GM12878 (cell line): ENCODE data around the gene KDM4F. TPM values are rescaled to one million over a fixed set of nuclear protein-coding genes. Genes with fewer than 3 reads are reported as not detected.

Experiments
- ATAC-seq: fragments of 200-7000 bp; cut with Tn5 transposase; 3 replicates; pipeline ENCODE4 v1.9.1; 2020; ENCODE audit warnings: mild to moderate bottlenecking, moderate library complexity
- BruUV-seq: library from RNA; stranded (reverse); fragments of 400-500 nt; replicated peaks from 2 replicates; lab custom pipeline; 2021; lab: Mats Ljungman, UMichigan
- CTCF ChIA-PET: fragments of 300-600 bp; sonication (Branson Sonifier 250); formaldehyde crosslinking; extraction: SDS; loops from one replicate; lab custom pipeline; 2021; ENCODE audit warnings: inconsistent platforms; lab: Yijun Ruan, JAX
- POLR2A ChIA-PET: fragments of 350-600 bp; formaldehyde crosslinking; extraction: SDS; loops from one replicate; lab custom pipeline; 2021; ENCODE audit warnings: inconsistent platforms; lab: Charles Lee
- RAD21 ChIA-PET: fragments of 300-600 bp; sonication (Branson Sonifier 250); formaldehyde crosslinking; loops from one replicate; lab custom pipeline; 2023; ENCODE audit warnings: antibody characterized with exemption; ENCODE audit not compliant: unreplicated experiment; lab: Charles Lee
- SMC1A ChIA-PET: fragments of 300-600 bp; sonication (Branson Sonifier 250); formaldehyde crosslinking; loops from one replicate; lab custom pipeline; 2023; ENCODE audit not compliant: unreplicated experiment, uncharacterized antibody; lab: Charles Lee
- DNase-seq: peaks from one replicate; pipeline ENCODE4 v3.0.0-alpha.2; 2011; ENCODE audit warnings: low read depth, low spot score
- FAIRE-seq: peaks from 3 replicates; lab custom pipeline; 2011; peaks lifted over from hg19 to GRCh38; lab: Jason Lieb, UNC
- H2AFZ ChIP-seq: 2 replicates; pipeline ENCODE4 v1.6.0; 2011; ENCODE audit warnings: low read depth, low read length, control low read depth; ENCODE audit not compliant: control insufficient read depth
- H3K27ac ChIP-seq: 2 replicates; pipeline ENCODE4 v1.5.1; 2011; ENCODE audit warnings: control low read depth; ENCODE audit not compliant: control insufficient read depth, insufficient read depth
- H3K27me3 ChIP-seq, 2 experiments: replicated peaks in 1 of 2; 2 replicates each; pipeline versions ENCODE4 v1.6.0 to v1.6.1; 2011; ENCODE audit warnings: low read length in 1 of 2; ENCODE audit not compliant: control insufficient read depth in 2 of 2, insufficient read depth in 2 of 2
- H3K36me3 ChIP-seq, 2 experiments: 2 replicates each; pipeline ENCODE4 v1.5.1; 2011; ENCODE audit warnings: low read length in 1 of 2; ENCODE audit not compliant: control insufficient read depth in 2 of 2, insufficient read depth in 2 of 2
- H3K4me1 ChIP-seq: 2 replicates; pipeline ENCODE4 v1.6.1; 2011; ENCODE audit warnings: mild to moderate bottlenecking, low read length, moderate library complexity, mixed read lengths; ENCODE audit not compliant: control insufficient read depth, insufficient read depth
- H3K4me2 ChIP-seq: 2 replicates; pipeline ENCODE4 v1.6.0; 2011; ENCODE audit warnings: control low read depth; ENCODE audit not compliant: control insufficient read depth, insufficient read depth
- H3K4me3 ChIP-seq: fragments of 200-600 bp; sonication (generic); 2 replicates; pipeline ENCODE4 v1.5.1; 2016
- H3K79me2 ChIP-seq: 2 replicates; pipeline ENCODE4 v1.6.0; 2011; ENCODE audit warnings: low read length; ENCODE audit not compliant: control insufficient read depth, insufficient read depth
- H3K9ac ChIP-seq: 2 replicates; pipeline ENCODE4 v1.8.0; 2011; ENCODE audit warnings: low read length, control low read depth, mixed read lengths; ENCODE audit not compliant: control insufficient read depth, insufficient read depth
- H3K9me3 ChIP-seq: replicated peaks from 3 replicates; pipeline ENCODE4 v1.5.1; 2011; ENCODE audit warnings: mild to moderate bottlenecking, low read length; ENCODE audit not compliant: control insufficient read depth, insufficient read depth
- H4K20me1 ChIP-seq: 2 replicates; pipeline ENCODE4 v1.6.0; 2011; ENCODE audit not compliant: control insufficient read depth, insufficient read depth
- FOXM1 ChIP-seq: IDR thresholded peaks from 2 replicates; pipeline ENCODE4 v1.6.1; 2012; ENCODE audit warnings: low read depth, mild to moderate bottlenecking, inconsistent platforms, low read length, moderate library complexity
- IKZF1 ChIP-seq: fragments of 450-650 bp; conservative IDR thresholded peaks from 2 replicates; pipeline ENCODE4 v1.6.1; 2017; ENCODE audit warnings: antibody characterized with exemption, mild to moderate bottlenecking
- IKZF2 ChIP-seq, 2 experiments: fragments of 450-650 bp; IDR thresholded peaks; 2 replicates each; pipeline ENCODE4 v1.6.1; 2017; ENCODE audit warnings: mild to moderate bottlenecking in 2 of 2, moderate library complexity in 2 of 2
- KLF5 ChIP-seq: fragments of 450-650 bp; IDR thresholded peaks from 2 replicates; pipeline ENCODE4 v1.6.1; 2014; ENCODE audit warnings: mild to moderate bottlenecking; ENCODE audit not compliant: partially characterized antibody
- MLLT1 ChIP-seq: fragments of 450-650 bp; IDR thresholded peaks from 2 replicates; pipeline ENCODE4 v1.6.1; 2016; ENCODE audit warnings: mild to moderate bottlenecking
- MTA2 ChIP-seq: fragments of 450-650 bp; IDR thresholded peaks from 2 replicates; pipeline ENCODE4 v1.6.1; 2016; ENCODE audit warnings: low read depth, mild to moderate bottlenecking, moderate library complexity
- NBN ChIP-seq: fragments of 450-650 bp; IDR thresholded peaks from 2 replicates; pipeline ENCODE4 v1.6.1; 2016
- NFYA ChIP-seq: IDR thresholded peaks from 2 replicates; pipeline ENCODE4 v1.6.1; 2011; ENCODE audit warnings: low read depth, mild to moderate bottlenecking, low read length, improper control_type of control experiment, borderline replicate concordance
- NKRF ChIP-seq: fragments of 450-650 bp; conservative IDR thresholded peaks from 2 replicates; pipeline ENCODE4 v1.6.1; 2017; ENCODE audit warnings: mild to moderate bottlenecking, moderate library complexity
- SMAD5 ChIP-seq: IDR thresholded peaks from 2 replicates; pipeline ENCODE4 v1.6.1; 2016; ENCODE audit warnings: antibody characterized with exemption, low read depth
- TCF12 ChIP-seq: IDR thresholded peaks from 2 replicates; pipeline ENCODE4 v1.6.1; 2011; ENCODE audit warnings: low read depth, mild to moderate bottlenecking, low read length
- ZBTB4 ChIP-seq: fragments of 450-650 bp; formaldehyde crosslinking; IDR thresholded peaks from 2 replicates; pipeline ENCODE4 v1.4.0; 2022; ENCODE audit warnings: mild to moderate bottlenecking, moderate library complexity
- WGBS: methylation state at CpG from one replicate; pipeline ENCODE4 v1.1.6; 2016; ENCODE audit warnings: low lambda C conversion rate; ENCODE audit not compliant: insufficient replicate concordance, insufficient coverage; ENCODE audit errors: missing lambda C conversion rate; 5-methylcytosine and 5-hydroxymethylcytosine counted together
- in situ Hi-C: fragments of 300-500 bp; cut with MboI; formaldehyde crosslinking; loops from 9 replicates; pipeline ENCODE4 v1.14.3; 2018; ENCODE audit warnings: mixed read lengths
- intact Hi-C: fragments of 100-400 bp; cut with micrococcal nuclease; formaldehyde crosslinking; loops from one replicate; pipeline ENCODE4 v1.14.2; 2022; ENCODE audit not compliant: unreplicated experiment
- polyA plus RNA-seq, 11 experiments: library from polyadenylated mRNA; depleted of rRNA in 4 of 11; unstranded in 6 of 11; stranded (reverse) in 5 of 11; fragments of >200 nt; fragmentation: Nextera tagmentation in 4 of 11; fragmentation: Illumina TruSeq in 1 of 11; extraction: Ambion mirVana in 4 of 11; extraction: Trizol in 1 of 11; gene quantifications; 1 replicate in 1 of 11; 2 replicates in 10 of 11; pipeline versions ENCODE4 v1.2.1 to v1.2.3, GENCODE V29; 2011 to 2016; ENCODE audit warnings: inconsistent platforms in 2 of 11, missing spikeins in 2 of 11, low read depth in 1 of 11
- total RNA-seq, 4 experiments: library from RNA; depleted of rRNA in 3 of 4; stranded (reverse); fragments of >200 nt in 3 of 4; fragmentation: Illumina TruSeq in 1 of 4; extraction: Trizol in 1 of 4; gene quantifications; 2 replicates each; pipeline versions ENCODE4 v1.2.1 to v1.2.3, GENCODE V29; 2013 to 2021

The KDM4F gene
- total and polyA plus RNA-seq, 10 of the 15 experiments (the other 5 are each of a cell fraction or from before 2014, with no cell fraction given): not detected

- no peak for TF ChIP-seq NKRF
- TF ChIP-seq KLF5: no peak
These were observed 37.8 kb downstream of the KDM4F start (continued) for GRCh38 chr11:95086836-95087570.

GRCh38 chr11:95088946-95089619, 39.9 kb downstream of the KDM4F start:
- FAIRE-seq (peak; percentile 35), ATAC-seq (peak; percentile 58), DNase-seq (no peak)
- Histone ChIP-seq H3K27ac (peak overlapping the region; percentile 84), H3K4me2 (peak overlapping the region; percentile 77), H2AFZ (peak overlapping the region; percentile 94), H3K4me3 (peak overlapping the region; percentile 94), H3K4me1 (peaks cover 23% of the 10 kb centered on the region), H3K27me3 (no peaks in the 10 kb centered on the region), H3K9ac (peak overlapping the region; percentile 80), H3K36me3 (no peaks in the 10 kb centered on the region), H3K9me3 (no peaks in the 10 kb centered on the region), H4K20me1 (no peaks in the 10 kb centered on the region), H3K79me2 (peaks cover 9% of the 10 kb centered on the region)
- intact Hi-C loops (loop anchor here (1.0 to 2.0 kb wide), 2 partner anchors 21 to 62 kb away; no protein-coding TSS in a partner anchor), in situ Hi-C loops (no loop called here)
- POLR2A ChIA-PET: interaction anchor here (0.6 to 8.0 kb wide), 9 partner anchors 10 to 1334 kb away, joined by 3 to 139 read pairs (median 5); partner anchors contain the start of genes SESN3 and SRSF8
- WGBS: 3% methylated on average over 27 of the region's 27 CpGs
- RAD21 ChIA-PET: interaction anchor here (0.6 to 12.5 kb wide), 10 partner anchors 8 to 911 kb away, joined by 3 to 244 read pairs (median 5); partner anchors contain the start of gene SRSF8
- TSS peak; percentile 95 for BruUV-seq
- SMC1A ChIA-PET: interaction anchor here (1.7 to 17.5 kb wide), 4 partner anchors 10 to 116 kb away, joined by 3 to 315 read pairs (median 24); partner anchors contain the start of genes CWC15, KDM4D and SRSF8
- CTCF ChIA-PET: interaction anchor here (0.8 to 13.7 kb wide), 5 partner anchors 9 to 164 kb away, joined by 3 to 296 read pairs (median 9); partner anchors contain the start of gene SRSF8
- peak; percentile 69 to 76 for TF ChIP-seq IKZF2 (IDR thresholded peaks at IDR 0.05)
- peak; percentile 38; the same call in 1 of the 2 replicates for TF ChIP-seq MLLT1
- TF ChIP-seq TCF12: no peak
- TF ChIP-seq ZBTB4 (CRISPR knock-in tag): no peak
- TF ChIP-seq MTA2: 0 out of 2 replicates have a peak, but pooled peaks have one; percentile 43
- peak; percentile 33; the same call in 1 of the 2 replicates for TF ChIP-seq IKZF1
- 0 out of 2 replicates have a peak, but pooled peaks have one; percentile 25 for TF ChIP-seq FOXM1
- no peak for TF ChIP-seq NFYA
- TF ChIP-seq SMAD5: 0 out of 2 replicates have a peak, but pooled peaks have one; percentile 36
- peak; percentile 41; the same call in 1 of the 2 replicates for TF ChIP-seq NBN
